Esophagus squamous epithelium (tissue), 4 donors: ENCODE results near the gene ARHGEF12.

Experiments
- CTCF ChIP-seq, 6 experiments: fragments of 450-650 bp in 4 of 6; fragments of 200-600 bp in 2 of 6; sonication (generic) in 2 of 6; IDR thresholded peaks; one replicate each; pipeline ENCODE4 v1.5.1; 2016 to 2019; ENCODE audit warnings: antibody characterized with exemption in 6 of 6, mild to moderate bottlenecking in 4 of 6, moderate library complexity in 4 of 6
- POLR2A ChIP-seq, 4 donors: fragments of 450-650 bp; IDR thresholded peaks; one replicate each; pipeline ENCODE4 v1.6.1; 2017; ENCODE audit warnings: antibody characterized with exemption in 4 of 4, mild to moderate bottlenecking in 4 of 4, moderate library complexity in 3 of 4

- no peak for TF ChIP-seq CTCF (IDR thresholded peaks at IDR 0.05)
- no peak for TF ChIP-seq POLR2A (IDR thresholded peaks at IDR 0.05)
Measured at GRCh38 chr11:120399307-120399706, 63.1 kb downstream of the ARHGEF12 start.
